ENCODE data around the gene LBH.
A peak's percentile ranks its signal among the peaks of the same experiment; 100 is the strongest.

Gene LBH

DNA sequence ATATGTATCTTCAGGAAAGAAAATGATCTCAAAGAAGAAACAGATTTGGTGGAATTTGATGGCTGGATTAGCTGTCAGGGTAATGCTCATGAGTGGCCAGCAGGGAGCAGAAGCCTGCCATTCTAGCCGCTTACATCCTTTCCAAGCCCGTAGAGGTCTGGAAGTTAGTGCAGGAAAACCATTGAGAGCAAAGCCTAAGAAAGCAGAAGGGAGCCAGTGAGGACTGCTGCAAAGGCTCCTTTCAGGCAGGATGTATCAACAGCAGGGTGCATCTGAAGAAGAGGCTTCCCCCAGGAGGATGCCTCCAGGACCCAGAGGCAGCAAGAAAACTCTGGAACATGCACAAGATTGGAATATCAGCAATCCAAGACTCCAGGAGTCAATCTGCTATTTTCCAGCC is 22.9 kb upstream of the LBH start:
- TF ChIP-seq, protein P1, sequence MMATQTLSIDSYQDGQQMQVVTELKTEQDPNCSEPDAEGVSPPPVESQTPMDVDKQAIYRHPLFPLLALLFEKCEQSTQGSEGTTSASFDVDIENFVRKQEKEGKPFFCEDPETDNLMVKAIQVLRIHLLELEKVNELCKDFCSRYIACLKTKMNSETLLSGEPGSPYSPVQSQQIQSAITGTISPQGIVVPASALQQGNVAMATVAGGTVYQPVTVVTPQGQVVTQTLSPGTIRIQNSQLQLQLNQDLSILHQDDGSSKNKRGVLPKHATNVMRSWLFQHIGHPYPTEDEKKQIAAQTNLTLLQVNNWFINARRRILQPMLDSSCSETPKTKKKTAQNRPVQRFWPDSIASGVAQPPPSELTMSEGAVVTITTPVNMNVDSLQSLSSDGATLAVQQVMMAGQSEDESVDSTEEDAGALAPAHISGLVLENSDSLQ (IDR thresholded peaks at IDR 0.05): peak; percentile 64
- no peak for TF ChIP-seq NFRKB (IDR thresholded peaks at IDR 0.05)
- POLR2A ChIA-PET: interaction anchor here (1.0 kb wide), 1 partner anchor 238 kb away, joined by 3 read pairs; the partner anchor contains the start of gene LCLAT1
- CTCF ChIA-PET: interaction anchor here (0.6 to 5.6 kb wide), 14 partner anchors 9 to 1125 kb away, joined by 3 to 56 read pairs (median 4); no protein-coding TSS in a partner anchor
- peak; percentile 75 for DNase-seq (ENCODE audit: extremely low spot score)

DNA sequence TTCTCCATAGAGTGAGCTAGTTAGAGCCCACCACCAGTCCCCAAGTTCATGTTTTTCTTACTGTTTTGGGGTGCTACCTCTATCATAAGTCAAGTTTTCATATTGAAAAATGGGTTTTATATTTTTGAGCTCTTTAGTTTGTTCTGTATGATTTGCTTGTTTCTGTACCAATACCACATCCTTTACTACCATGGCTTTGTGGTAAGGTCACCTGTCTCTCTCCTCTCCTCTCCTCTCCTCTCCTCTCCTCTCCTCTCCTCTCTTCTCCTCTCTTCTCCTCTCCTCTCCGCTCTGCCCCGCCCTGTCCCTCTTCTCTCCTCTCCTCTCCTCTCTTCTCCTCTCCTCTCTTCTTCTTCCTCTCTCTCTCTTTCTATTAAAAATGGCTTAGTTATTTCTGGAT is 22.1 kb upstream of the LBH start:
- ChIA-PET CTCF (interaction anchor here (0.6 to 5.6 kb wide), 10 partner anchors 8 to 502 kb away, joined by 3 to 56 read pairs (median 4); no protein-coding TSS in a partner anchor), POLR2A (no interaction called here)
- no peak for DNase-seq (ENCODE audit: extremely low spot score)
- TF ChIP-seq ELF4 (IDR thresholded peaks at IDR 0.05): no peak
- TF ChIP-seq SP1 (IDR thresholded peaks at IDR 0.05): no peak
- no peak for TF ChIP-seq L3MBTL2 (conservative IDR thresholded peaks at IDR 0.05)
- TF ChIP-seq LEF1 (IDR thresholded peaks at IDR 0.05; ENCODE audit: borderline replicate concordance): no peak
- TF ChIP-seq FOXK2 (IDR thresholded peaks at IDR 0.05): no peak

DNA sequence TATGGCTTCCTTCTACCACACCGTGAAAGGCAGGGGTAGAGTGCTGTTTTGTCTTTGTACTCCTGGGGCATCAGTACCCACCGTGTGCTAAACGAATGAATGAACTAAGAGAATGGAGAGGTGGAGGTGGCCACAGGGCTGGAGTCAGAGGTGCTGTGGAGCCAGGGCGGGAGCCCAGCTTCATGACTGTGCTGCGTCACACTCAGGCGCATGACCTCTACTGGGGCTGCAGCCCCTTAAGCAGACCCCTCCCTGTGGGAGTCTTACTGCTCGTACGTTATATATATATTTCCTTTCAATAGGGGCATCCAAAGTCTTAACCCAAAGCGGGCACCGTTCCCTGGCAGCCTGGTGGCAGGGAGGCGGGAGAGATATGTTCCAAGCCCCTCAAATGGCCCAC is 18.0 kb upstream of the LBH start:
- no peak for DNase-seq (ENCODE audit: extremely low spot score)
- ChIA-PET CTCF (interaction anchor here (2.3 kb wide), 1 partner anchor 498 kb away, joined by 7 read pairs; no protein-coding TSS in a partner anchor), POLR2A (no interaction called here)
- TF ChIP-seq LEF1 (IDR thresholded peaks at IDR 0.05; ENCODE audit: borderline replicate concordance): no peak
- TF ChIP-seq SUZ12 (IDR thresholded peaks at IDR 0.05): no peak
- no peak for TF ChIP-seq TARDBP (IDR thresholded peaks at IDR 0.05)
- no peak for TF ChIP-seq CTBP1 (IDR thresholded peaks at IDR 0.05; ENCODE audit: borderline replicate concordance)
- no peak for TF ChIP-seq ZNF384 (IDR thresholded peaks at IDR 0.05)
- TF ChIP-seq FOXM1 (IDR thresholded peaks at IDR 0.05; ENCODE audit: borderline replicate concordance): no peak
- no peak for TF ChIP-seq SP1 (IDR thresholded peaks at IDR 0.05)
- no peak for TF ChIP-seq FOXK2 (IDR thresholded peaks at IDR 0.05)
- TF ChIP-seq HDGF (IDR thresholded peaks at IDR 0.05; ENCODE audit: borderline replicate concordance): no peak
- TF ChIP-seq FOXA1 (IDR thresholded peaks at IDR 0.05): no peak
- no peak for TF ChIP-seq NFRKB (IDR thresholded peaks at IDR 0.05)
- TF ChIP-seq BHLHE40 (IDR thresholded peaks at IDR 0.05; ENCODE audit: borderline replicate concordance): no peak

DNA sequence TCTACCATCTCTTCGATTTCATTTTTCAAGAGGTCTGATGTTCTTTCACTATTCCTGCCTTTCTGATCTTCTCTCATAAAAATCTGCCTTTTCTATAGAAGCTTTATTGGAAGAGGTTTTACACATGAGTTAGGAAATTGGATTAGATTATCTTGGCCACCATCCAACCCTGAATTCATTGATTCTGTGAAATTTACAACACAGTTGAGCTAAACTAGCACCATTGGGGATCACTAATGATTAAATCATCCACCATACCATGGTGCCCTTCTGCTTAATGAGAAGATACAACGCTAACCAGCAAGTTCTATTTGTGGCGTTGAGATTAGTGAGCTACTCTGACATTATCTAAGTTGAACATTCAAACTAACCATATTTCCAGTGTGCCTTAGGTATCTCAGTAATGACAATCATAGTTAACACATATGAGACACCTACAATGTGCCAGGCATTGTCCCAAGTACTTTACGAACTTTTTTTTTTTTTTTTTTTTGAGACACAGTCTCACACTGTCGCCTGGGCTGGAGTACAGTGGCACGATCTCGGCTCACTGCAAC is 17.3 kb upstream of the LBH start:
- TF ChIP-seq BHLHE40 (IDR thresholded peaks at IDR 0.05; ENCODE audit: borderline replicate concordance): no peak
- TF ChIP-seq FOXM1 (IDR thresholded peaks at IDR 0.05; ENCODE audit: borderline replicate concordance): no peak
- no peak for TF ChIP-seq FOXA1 (IDR thresholded peaks at IDR 0.05)
- TF ChIP-seq HDGF (IDR thresholded peaks at IDR 0.05; ENCODE audit: borderline replicate concordance): no peak
- TF ChIP-seq ELF4 (IDR thresholded peaks at IDR 0.05): no peak
- no peak for TF ChIP-seq L3MBTL2 (conservative IDR thresholded peaks at IDR 0.05)
- no peak for TF ChIP-seq NFRKB (IDR thresholded peaks at IDR 0.05)
- no peak for TF ChIP-seq SUZ12 (IDR thresholded peaks at IDR 0.05)
- no peak for TF ChIP-seq ZNF384 (IDR thresholded peaks at IDR 0.05)
- TF ChIP-seq ARNT (IDR thresholded peaks at IDR 0.05): no peak
- TF ChIP-seq, protein P1 (IDR thresholded peaks at IDR 0.05): no peak
- TF ChIP-seq LEF1 (IDR thresholded peaks at IDR 0.05; ENCODE audit: borderline replicate concordance): no peak
- no peak for TF ChIP-seq FOXK2 (IDR thresholded peaks at IDR 0.05)
- TF ChIP-seq TARDBP (IDR thresholded peaks at IDR 0.05): no peak
- no peak for TF ChIP-seq SP1 (IDR thresholded peaks at IDR 0.05)
- TF ChIP-seq CTBP1 (IDR thresholded peaks at IDR 0.05; ENCODE audit: borderline replicate concordance): no peak
- DNase-seq (ENCODE audit: extremely low spot score): no peak
- ChIA-PET CTCF (interaction anchor here (2.3 kb wide), 1 partner anchor 497 kb away, joined by 7 read pairs; no protein-coding TSS in a partner anchor), POLR2A (no interaction called here)

DNA sequence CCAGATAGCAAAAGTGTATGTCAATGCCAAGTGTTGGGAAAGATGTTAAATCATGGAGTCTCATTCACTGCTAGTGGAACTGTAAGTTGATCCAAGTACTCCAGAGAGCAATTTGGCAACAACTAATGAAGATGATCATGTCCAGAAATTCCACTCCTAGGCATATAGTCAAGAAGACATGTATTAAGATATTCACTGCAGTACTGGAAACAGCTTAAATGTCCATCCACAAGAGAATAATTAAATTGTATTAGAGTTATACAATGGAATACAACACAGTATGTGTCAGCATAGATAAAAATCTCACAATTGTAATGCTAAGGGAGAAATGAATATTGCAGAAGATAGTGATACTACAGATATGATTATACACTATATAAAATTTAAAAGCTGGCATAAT is 15.2 kb upstream of the LBH start:
- DNase-seq (ENCODE audit: extremely low spot score): no peak
- CTCF ChIA-PET: interaction anchor here (1.5 kb wide), 1 partner anchor 23 kb away, joined by 3 read pairs; no protein-coding TSS in a partner anchor
- no peak for TF ChIP-seq FOXM1 (IDR thresholded peaks at IDR 0.05; ENCODE audit: borderline replicate concordance)
- no peak for TF ChIP-seq ELF4 (IDR thresholded peaks at IDR 0.05)
- TF ChIP-seq TARDBP (IDR thresholded peaks at IDR 0.05): no peak
- TF ChIP-seq L3MBTL2 (conservative IDR thresholded peaks at IDR 0.05): no peak
- no peak for TF ChIP-seq NFRKB (IDR thresholded peaks at IDR 0.05)
- TF ChIP-seq SUZ12 (IDR thresholded peaks at IDR 0.05): no peak
- POLR2A ChIA-PET: no interaction called here

DNA sequence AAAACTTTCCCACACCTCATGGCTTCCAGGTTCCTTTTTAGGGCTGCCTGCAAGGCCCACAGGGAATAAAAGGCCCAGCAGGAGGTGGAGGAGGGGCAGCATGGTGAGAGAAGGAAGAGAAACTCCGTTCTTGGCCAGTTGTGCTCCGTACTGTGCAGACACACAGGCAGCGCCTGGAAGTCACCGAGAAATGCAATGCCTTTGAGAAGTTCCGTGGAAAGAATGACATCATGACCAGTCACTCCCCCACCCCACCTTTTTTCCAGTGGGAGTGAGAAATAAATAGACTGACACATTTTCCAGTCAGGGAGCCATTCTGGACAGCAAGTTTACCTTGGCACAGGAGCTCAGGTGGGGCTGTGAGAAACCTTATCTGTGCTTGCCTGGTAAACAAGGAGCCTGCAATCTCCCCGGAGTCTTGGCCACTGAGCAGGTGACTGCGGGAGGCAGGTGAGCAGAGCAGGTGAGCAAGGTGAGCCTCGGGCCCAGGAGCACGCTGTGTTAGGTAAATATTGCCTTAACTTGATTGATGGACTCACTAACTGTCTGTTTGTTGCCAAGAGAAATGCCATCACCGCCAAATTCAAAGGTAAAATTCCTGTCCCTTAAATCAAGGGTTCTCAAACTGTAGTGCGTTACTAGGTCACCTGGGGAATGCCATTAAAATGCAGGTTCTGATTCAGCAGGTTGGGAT is 13.5 kb upstream of the LBH start:
- no peak for DNase-seq (ENCODE audit: extremely low spot score)
- no peak for TF ChIP-seq HDGF (IDR thresholded peaks at IDR 0.05; ENCODE audit: borderline replicate concordance)
- TF ChIP-seq FOXK2 (IDR thresholded peaks at IDR 0.05): no peak
- TF ChIP-seq SUZ12 (IDR thresholded peaks at IDR 0.05): no peak
- no peak for TF ChIP-seq BHLHE40 (IDR thresholded peaks at IDR 0.05; ENCODE audit: borderline replicate concordance)
- no peak for TF ChIP-seq ARNT (IDR thresholded peaks at IDR 0.05)
- no peak for TF ChIP-seq SP1 (IDR thresholded peaks at IDR 0.05)
- no peak for TF ChIP-seq NFRKB (IDR thresholded peaks at IDR 0.05)
- TF ChIP-seq L3MBTL2 (conservative IDR thresholded peaks at IDR 0.05): no peak
- no peak for TF ChIP-seq CTBP1 (IDR thresholded peaks at IDR 0.05; ENCODE audit: borderline replicate concordance)
- TF ChIP-seq ZNF384 (IDR thresholded peaks at IDR 0.05): no peak
- TF ChIP-seq ELF4 (IDR thresholded peaks at IDR 0.05): no peak
- no peak for TF ChIP-seq LEF1 (IDR thresholded peaks at IDR 0.05; ENCODE audit: borderline replicate concordance)
- no peak for TF ChIP-seq TARDBP (IDR thresholded peaks at IDR 0.05)
- no peak for TF ChIP-seq FOXA1 (IDR thresholded peaks at IDR 0.05)
- TF ChIP-seq FOXM1 (IDR thresholded peaks at IDR 0.05; ENCODE audit: borderline replicate concordance): no peak
- TF ChIP-seq, protein P1 (IDR thresholded peaks at IDR 0.05): no peak
- ChIA-PET POLR2A (interaction anchor here (0.6 kb wide), 1 partner anchor 494 kb away, joined by 3 read pairs; no protein-coding TSS in a partner anchor), CTCF (interaction anchor here (0.7 to 0.9 kb wide), 2 partner anchors 9 to 494 kb away, joined by 3 to 4 read pairs; no protein-coding TSS in a partner anchor)

Measured in HEK293T (cell line).